Tibial artery (tissue), 4 donors: ENCODE measurements around the gene KLRK1.

Source experiments
- DNase-seq, 2 donors: peaks; one replicate each; pipeline ENCODE4 v3.0.0-alpha.2; 2019
- H3K27ac ChIP-seq, 2 donors: fragments of 200-600 bp; sonication (generic) in 1 of 2; 1 replicate in 1 of 2; 2 replicates in 1 of 2; pipeline ENCODE4 v1.5.1; 2018 to 2019; ENCODE audit warnings: mild to moderate bottlenecking in 1 of 2
- H3K27me3 ChIP-seq, 2 donors: fragments of 200-600 bp; sonication (generic) in 1 of 2; one replicate each; pipeline versions ENCODE4 v1.5.1 to v1.6.0; 2016 to 2019
- H3K36me3 ChIP-seq, 3 donors: fragments of 200-600 bp; sonication (generic) in 2 of 3; one replicate each; pipeline ENCODE4 v1.5.1; 2016 to 2019; ENCODE audit warnings: mild to moderate bottlenecking in 2 of 3
- H3K4me1 ChIP-seq, 4 donors: fragments of 200-600 bp; sonication (generic) in 2 of 4; 1 replicate in 3 of 4; 2 replicates in 1 of 4; pipeline ENCODE4 v1.5.1; 2016 to 2019
- H3K4me3 ChIP-seq, 2 donors: fragments of 200-600 bp; sonication (generic) in 1 of 2; 1 replicate in 1 of 2; 2 replicates in 1 of 2; pipeline ENCODE4 v1.5.1; 2018 to 2019; ENCODE audit warnings: mild to moderate bottlenecking in 2 of 2
- H3K9me3 ChIP-seq, 3 donors: fragments of 200-600 bp; sonication (generic) in 1 of 3; one replicate each; pipeline ENCODE4 v1.5.1; 2016 to 2019
- intact Hi-C: fragments of 100-400 bp; cut with DNase I; formaldehyde crosslinking; loops from one replicate; pipeline ENCODE4 v1.15.0; 2023; ENCODE audit warnings: low total_unique reads
- TF ChIP-seq, protein P1 (sequence below), 2 experiments: fragments of 200-600 bp in 1 of 2; fragments of 450-650 bp in 1 of 2; IDR thresholded peaks; one replicate each; pipeline ENCODE4 v1.5.1; 2017 to 2019; ENCODE audit warnings: antibody characterized with exemption in 2 of 2, mild to moderate bottlenecking in 1 of 2, moderate library complexity in 1 of 2

KLRK1 gene

DNA sequence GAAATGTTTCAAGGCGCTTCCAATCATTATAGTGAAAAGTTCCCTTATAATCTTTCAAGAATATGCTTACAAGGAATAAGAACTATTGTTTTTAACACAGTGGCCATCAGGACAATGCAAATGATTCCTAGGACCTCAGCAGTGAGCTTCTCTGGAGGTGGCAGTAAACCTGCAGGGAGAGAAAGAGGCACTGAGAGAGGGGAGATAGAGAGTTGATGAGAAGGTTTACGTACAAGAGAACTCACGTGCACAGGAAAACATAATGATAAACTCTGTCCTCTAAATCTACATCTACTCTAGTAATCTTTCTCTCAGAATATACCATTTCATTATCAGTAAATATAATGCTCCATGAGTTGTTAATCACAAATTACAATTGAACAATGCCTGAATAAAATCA is 19.0 kb upstream of the KLRK1 start:
- no peak for DNase-seq
- no peaks in the 10 kb centered on the region for H3K9me3 ChIP-seq
- TF ChIP-seq, protein P1, sequence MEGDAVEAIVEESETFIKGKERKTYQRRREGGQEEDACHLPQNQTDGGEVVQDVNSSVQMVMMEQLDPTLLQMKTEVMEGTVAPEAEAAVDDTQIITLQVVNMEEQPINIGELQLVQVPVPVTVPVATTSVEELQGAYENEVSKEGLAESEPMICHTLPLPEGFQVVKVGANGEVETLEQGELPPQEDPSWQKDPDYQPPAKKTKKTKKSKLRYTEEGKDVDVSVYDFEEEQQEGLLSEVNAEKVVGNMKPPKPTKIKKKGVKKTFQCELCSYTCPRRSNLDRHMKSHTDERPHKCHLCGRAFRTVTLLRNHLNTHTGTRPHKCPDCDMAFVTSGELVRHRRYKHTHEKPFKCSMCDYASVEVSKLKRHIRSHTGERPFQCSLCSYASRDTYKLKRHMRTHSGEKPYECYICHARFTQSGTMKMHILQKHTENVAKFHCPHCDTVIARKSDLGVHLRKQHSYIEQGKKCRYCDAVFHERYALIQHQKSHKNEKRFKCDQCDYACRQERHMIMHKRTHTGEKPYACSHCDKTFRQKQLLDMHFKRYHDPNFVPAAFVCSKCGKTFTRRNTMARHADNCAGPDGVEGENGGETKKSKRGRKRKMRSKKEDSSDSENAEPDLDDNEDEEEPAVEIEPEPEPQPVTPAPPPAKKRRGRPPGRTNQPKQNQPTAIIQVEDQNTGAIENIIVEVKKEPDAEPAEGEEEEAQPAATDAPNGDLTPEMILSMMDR (IDR thresholded peaks at IDR 0.05) = no peak
- intact Hi-C loops = no loop called here
- H3K27me3 ChIP-seq = no peaks in the 10 kb centered on the region
- no peak overlapping the region for H3K27ac ChIP-seq
- H3K4me1 ChIP-seq = no peaks in the 10 kb centered on the region
- no peak overlapping the region for H3K4me3 ChIP-seq
- H3K36me3 ChIP-seq = no peaks in the 10 kb centered on the region

DNA sequence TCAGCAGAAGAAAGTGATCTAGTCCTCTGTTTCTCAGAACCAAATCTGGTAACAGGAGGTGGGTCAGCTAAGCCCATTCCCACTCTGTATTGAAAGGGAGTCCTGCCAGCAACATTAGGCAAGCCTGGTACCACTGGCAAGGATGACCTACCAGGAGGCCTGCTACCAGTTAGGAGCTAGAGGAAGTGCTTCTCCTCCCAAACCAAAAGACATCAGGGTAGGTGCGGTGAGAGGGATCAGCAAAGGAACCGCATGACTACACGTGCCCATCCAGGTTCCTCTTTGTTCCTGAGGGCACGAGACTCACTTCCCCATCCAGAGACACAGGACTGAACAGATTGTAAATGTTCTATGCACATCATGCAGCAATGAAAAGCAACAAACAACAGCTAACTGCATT is 16.9 kb upstream of the KLRK1 start:
- H3K27ac ChIP-seq = no peak overlapping the region
- intact Hi-C loops = no loop called here
- H3K36me3 ChIP-seq = no peaks in the 10 kb centered on the region
- no peaks in the 10 kb centered on the region for H3K27me3 ChIP-seq
- DNase-seq = peak; percentile 68 to 70
- TF ChIP-seq, protein P1 (IDR thresholded peaks at IDR 0.05) = no peak
- H3K9me3 ChIP-seq = no peaks in the 10 kb centered on the region
- no peak overlapping the region for H3K4me3 ChIP-seq
- H3K4me1 ChIP-seq = no peaks in the 10 kb centered on the region

DNA sequence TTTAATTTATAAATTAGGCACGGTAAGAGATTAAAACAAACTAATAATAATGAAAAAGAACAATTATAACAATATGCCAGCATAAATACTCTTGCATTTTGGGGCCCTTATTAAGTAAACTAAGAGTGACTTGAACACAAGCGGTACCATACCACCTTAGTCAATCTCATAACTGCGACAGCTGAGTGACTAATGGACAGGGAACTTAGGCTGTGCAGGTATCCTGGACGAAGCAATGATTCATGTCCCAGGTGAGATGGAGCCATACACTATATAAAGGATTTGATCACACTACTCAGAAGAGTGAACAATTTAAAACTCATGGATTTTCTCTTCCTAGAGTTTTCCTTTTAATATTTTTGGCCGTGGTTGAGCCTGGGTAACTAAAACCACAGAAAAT is 15.5 kb upstream of the KLRK1 start:
- Histone ChIP-seq H3K27me3 (no peaks in the 10 kb centered on the region), H3K4me1 (no peaks in the 10 kb centered on the region), H3K9me3 (no peaks in the 10 kb centered on the region), H3K4me3 (no peak overlapping the region), H3K36me3 (no peaks in the 10 kb centered on the region), H3K27ac (no peak overlapping the region)
- intact Hi-C loops = no loop called here
- TF ChIP-seq, protein P1 (IDR thresholded peaks at IDR 0.05) = no peak
- DNase-seq = no peak

DNA sequence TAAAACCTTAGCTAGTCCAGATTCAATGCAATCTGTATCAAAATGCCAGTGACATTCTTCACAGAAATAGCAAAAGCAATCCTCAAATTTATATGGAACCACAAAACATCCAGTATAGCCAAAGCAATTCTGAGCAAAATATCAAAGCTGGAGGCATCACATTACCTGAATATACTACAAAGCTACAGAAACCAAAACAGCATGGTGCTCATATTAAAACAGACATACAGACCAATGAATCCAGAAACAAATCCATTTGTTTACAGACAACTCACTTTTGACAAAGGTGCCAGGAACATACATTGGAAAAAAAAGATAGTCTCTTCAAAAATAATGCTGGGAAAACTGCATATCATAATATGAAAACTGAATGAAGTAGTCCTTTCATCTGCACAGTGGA is 15.0 kb upstream of the KLRK1 start:
- Histone ChIP-seq H3K4me1 (no peaks in the 10 kb centered on the region), H3K4me3 (no peak overlapping the region), H3K9me3 (no peaks in the 10 kb centered on the region), H3K27me3 (no peaks in the 10 kb centered on the region), H3K27ac (no peak overlapping the region), H3K36me3 (no peaks in the 10 kb centered on the region)
- TF ChIP-seq, protein P1 (IDR thresholded peaks at IDR 0.05) = no peak
- intact Hi-C loops = no loop called here
- no peak for DNase-seq

DNA sequence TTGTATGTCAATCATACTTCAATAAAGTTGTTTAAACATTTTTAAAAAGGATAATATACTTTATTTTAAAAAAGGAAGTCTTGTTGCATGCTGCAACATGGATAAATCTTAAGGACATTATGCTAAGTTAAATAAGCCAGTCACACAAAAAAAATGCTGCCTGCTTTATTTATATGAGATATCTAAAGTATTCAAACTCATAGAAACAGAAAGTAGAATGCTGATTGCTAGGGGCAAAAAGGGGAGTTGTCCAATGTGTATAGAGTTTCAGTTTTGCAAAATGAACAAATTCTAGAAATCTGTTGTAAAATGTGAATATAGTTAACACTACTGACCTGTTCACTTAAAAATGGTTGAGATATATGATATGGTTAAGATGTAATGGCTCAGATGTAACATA is 11.0 kb upstream of the KLRK1 start:
- no peak for DNase-seq
- no peaks in the 10 kb centered on the region for H3K9me3 ChIP-seq
- H3K4me3 ChIP-seq = no peak overlapping the region
- no peaks in the 10 kb centered on the region for H3K27me3 ChIP-seq
- intact Hi-C loops = no loop called here
- H3K4me1 ChIP-seq = no peaks in the 10 kb centered on the region
- no peaks in the 10 kb centered on the region for H3K36me3 ChIP-seq
- TF ChIP-seq, protein P1 (IDR thresholded peaks at IDR 0.05) = no peak
- no peak overlapping the region for H3K27ac ChIP-seq

DNA sequence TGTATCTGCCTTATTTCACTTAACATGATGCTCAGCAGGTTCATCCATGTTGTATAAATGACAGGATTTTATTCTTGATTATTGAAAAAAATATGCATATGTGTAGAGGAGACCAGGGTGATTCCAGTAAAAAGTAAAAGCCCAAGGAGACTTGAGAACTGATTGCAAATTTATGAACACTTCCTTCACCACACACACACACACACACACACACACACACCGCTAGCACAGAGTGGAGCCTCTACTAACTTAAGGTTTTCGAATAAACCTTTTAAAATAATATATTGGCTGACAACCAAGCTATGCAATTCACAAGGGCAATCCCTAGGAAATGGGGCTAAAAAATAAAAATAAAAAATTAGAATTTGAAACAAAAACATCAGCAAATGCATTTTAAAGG is 8.3 kb upstream of the KLRK1 start:
- H3K27ac ChIP-seq = no peak overlapping the region
- DNase-seq = no peak
- H3K27me3 ChIP-seq = no peaks in the 10 kb centered on the region
- intact Hi-C loops = no loop called here
- no peaks in the 10 kb centered on the region for H3K9me3 ChIP-seq
- H3K36me3 ChIP-seq = no peaks in the 10 kb centered on the region
- TF ChIP-seq, protein P1 (IDR thresholded peaks at IDR 0.05) = no peak
- no peak overlapping the region for H3K4me3 ChIP-seq
- no peaks in the 10 kb centered on the region for H3K4me1 ChIP-seq
